ENCODE data around the gene CNTLN. TPM values are rescaled to one million over a fixed set of nuclear protein-coding genes. Genes with fewer than 3 reads are reported as not detected.

Gene CNTLN
- total and polyA plus RNA-seq, 2 experiments from 2014 or later = 2.9 to 4.3 TPM

DNA sequence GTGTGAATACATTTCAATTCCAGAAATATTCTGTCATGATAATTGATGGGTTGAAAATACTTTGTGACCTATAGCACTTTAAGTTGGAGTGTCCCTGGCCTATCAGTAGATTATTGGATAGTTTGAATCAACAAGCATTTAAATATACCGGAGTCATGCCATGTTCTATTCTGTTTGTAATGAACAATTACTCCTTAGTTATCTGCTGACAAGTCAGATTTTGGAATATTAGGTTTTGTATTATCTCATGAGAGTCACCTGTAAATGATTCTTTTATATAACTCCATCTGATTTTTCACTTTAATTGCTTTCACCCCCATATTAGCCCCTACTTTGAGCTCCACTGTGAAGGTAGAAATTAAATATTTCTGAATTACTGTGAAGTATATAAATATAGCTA, 351.6 kb downstream of the CNTLN start:
- H3K36me3 ChIP-seq = no peaks in the 10 kb centered on the region
- DNase-seq (ENCODE audit: low read depth in 1 of 2, low spot score in 1 of 2) = no peak
- no peaks in the 10 kb centered on the region for H3K4me1 ChIP-seq (ENCODE audit: low read depth)

DNA sequence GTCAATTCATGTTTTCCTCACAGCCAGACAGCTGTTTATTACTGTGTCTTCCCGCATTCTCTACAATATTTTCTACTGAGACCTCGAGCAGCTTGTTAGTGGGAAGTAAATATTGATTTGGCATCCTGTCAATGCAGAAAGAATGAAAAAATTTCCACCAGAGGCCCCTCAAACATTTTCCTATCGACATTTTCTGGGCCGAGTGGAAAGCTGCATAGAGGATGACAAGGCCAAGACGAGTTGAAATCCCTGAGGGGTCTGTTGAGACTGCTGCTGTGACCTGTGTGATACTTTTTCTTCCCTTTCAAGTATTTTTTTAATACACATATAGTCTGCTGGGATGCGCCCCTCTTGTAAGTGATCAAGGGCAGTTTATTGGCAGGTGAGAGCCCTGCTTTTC, 352.6 kb downstream of the CNTLN start:
- no peaks in the 10 kb centered on the region for H3K36me3 ChIP-seq
- H3K27me3 ChIP-seq = no peaks in the 10 kb centered on the region
- H3K4me3 ChIP-seq = no peak overlapping the region
- no peak for DNase-seq (ENCODE audit: low read depth in 1 of 2, low spot score in 1 of 2)
- TF ChIP-seq, protein P1, sequence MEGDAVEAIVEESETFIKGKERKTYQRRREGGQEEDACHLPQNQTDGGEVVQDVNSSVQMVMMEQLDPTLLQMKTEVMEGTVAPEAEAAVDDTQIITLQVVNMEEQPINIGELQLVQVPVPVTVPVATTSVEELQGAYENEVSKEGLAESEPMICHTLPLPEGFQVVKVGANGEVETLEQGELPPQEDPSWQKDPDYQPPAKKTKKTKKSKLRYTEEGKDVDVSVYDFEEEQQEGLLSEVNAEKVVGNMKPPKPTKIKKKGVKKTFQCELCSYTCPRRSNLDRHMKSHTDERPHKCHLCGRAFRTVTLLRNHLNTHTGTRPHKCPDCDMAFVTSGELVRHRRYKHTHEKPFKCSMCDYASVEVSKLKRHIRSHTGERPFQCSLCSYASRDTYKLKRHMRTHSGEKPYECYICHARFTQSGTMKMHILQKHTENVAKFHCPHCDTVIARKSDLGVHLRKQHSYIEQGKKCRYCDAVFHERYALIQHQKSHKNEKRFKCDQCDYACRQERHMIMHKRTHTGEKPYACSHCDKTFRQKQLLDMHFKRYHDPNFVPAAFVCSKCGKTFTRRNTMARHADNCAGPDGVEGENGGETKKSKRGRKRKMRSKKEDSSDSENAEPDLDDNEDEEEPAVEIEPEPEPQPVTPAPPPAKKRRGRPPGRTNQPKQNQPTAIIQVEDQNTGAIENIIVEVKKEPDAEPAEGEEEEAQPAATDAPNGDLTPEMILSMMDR (IDR thresholded peaks at IDR 0.05; ENCODE audit: low read depth, low read length) = no peak
- H3K9me3 ChIP-seq (ENCODE audit: low read depth) = no peaks in the 10 kb centered on the region
- no peak overlapping the region for H3K27ac ChIP-seq
- no peaks in the 10 kb centered on the region for H3K4me1 ChIP-seq (ENCODE audit: low read depth)

More for the DNA sequence above, 351.6 kb downstream of the CNTLN start:
- no peak overlapping the region for H3K27ac ChIP-seq
- TF ChIP-seq, protein P1 (IDR thresholded peaks at IDR 0.05; ENCODE audit: low read depth, low read length) = no peak
- H3K27me3 ChIP-seq = no peaks in the 10 kb centered on the region
- no peak overlapping the region for H3K4me3 ChIP-seq
- H3K9me3 ChIP-seq (ENCODE audit: low read depth) = no peaks in the 10 kb centered on the region

DNA sequence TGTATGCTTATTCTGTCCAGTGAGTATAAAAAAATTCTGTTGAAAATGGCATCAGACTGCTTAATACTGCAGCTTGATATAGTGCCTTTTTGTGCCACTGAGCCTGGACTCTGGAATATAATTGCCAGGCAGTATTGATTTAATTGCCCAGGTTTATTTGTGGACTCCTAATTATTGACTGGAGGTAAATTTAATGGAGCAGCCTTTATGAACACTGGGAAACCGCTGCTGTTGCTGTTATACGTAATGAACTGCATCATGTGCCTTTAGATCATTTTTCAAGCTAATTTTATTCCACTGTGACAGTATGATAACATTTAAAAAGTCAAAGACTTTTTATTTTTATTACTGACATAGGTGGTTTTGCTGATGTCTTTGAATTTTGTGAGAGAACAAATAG, 353.8 kb downstream of the CNTLN start:
- H3K27ac ChIP-seq = no peak overlapping the region
- no peak overlapping the region for H3K4me3 ChIP-seq
- no peaks in the 10 kb centered on the region for H3K9me3 ChIP-seq (ENCODE audit: low read depth)
- no peaks in the 10 kb centered on the region for H3K4me1 ChIP-seq (ENCODE audit: low read depth)
- H3K36me3 ChIP-seq = no peaks in the 10 kb centered on the region
- no peaks in the 10 kb centered on the region for H3K27me3 ChIP-seq
- TF ChIP-seq, protein P1 (IDR thresholded peaks at IDR 0.05; ENCODE audit: low read depth, low read length) = no peak
- DNase-seq (ENCODE audit: low read depth in 1 of 2, low spot score in 1 of 2) = no peak

DNA sequence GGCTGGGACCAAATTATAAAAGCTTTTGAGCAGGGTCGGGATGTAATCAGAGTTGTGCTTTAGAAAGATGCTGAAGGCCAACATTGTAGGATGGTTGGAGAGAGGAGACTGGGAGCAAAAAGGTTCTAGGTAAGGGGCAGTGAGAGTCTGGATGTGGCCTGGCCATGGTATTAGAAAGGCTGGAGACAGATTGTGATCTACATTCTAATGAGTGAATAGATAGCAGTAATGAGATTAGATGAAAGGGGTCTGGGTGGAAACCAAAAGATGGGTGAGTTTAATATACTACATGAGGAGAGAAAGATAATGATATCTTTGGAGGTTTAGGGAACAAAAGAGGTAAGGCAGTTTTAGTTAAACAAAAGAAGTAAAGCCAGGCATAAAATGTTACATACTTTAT, 355.3 kb downstream of the CNTLN start:
- H3K27me3 ChIP-seq = no peaks in the 10 kb centered on the region
- TF ChIP-seq, protein P1 (IDR thresholded peaks at IDR 0.05; ENCODE audit: low read depth, low read length) = no peak
- DNase-seq (ENCODE audit: low read depth in 1 of 2, low spot score in 1 of 2) = no peak
- H3K4me3 ChIP-seq = no peak overlapping the region
- no peaks in the 10 kb centered on the region for H3K9me3 ChIP-seq (ENCODE audit: low read depth)
- no peak overlapping the region for H3K27ac ChIP-seq
- no peaks in the 10 kb centered on the region for H3K4me1 ChIP-seq (ENCODE audit: low read depth)
- H3K36me3 ChIP-seq = no peaks in the 10 kb centered on the region

DNA sequence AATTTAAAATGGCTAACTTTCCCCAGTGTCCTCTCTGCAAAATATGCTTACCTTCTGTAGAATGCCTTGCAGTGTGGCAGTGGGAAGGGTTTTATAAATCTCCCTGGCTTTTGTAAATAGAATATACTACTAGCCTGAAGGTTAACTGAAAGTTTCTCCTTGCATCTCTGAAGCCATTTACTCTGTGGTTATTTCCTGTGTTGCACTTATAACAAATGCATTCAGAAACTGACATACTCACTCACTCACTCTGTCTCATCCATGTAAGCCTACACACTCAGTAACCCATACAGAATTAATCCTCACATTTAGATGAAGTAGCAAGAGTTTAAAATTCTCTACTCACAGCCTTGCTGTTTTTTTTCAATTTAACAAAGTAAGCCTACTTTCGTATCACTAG, 356.9 kb downstream of the CNTLN start:
- H3K27ac ChIP-seq = no peak overlapping the region
- TF ChIP-seq, protein P1 (IDR thresholded peaks at IDR 0.05; ENCODE audit: low read depth, low read length) = no peak
- no peaks in the 10 kb centered on the region for H3K36me3 ChIP-seq
- no peaks in the 10 kb centered on the region for H3K9me3 ChIP-seq (ENCODE audit: low read depth)
- no peak overlapping the region for H3K4me3 ChIP-seq
- no peak for DNase-seq (ENCODE audit: low read depth in 1 of 2, low spot score in 1 of 2)
- no peaks in the 10 kb centered on the region for H3K4me1 ChIP-seq (ENCODE audit: low read depth)
- H3K27me3 ChIP-seq = no peaks in the 10 kb centered on the region

DNA sequence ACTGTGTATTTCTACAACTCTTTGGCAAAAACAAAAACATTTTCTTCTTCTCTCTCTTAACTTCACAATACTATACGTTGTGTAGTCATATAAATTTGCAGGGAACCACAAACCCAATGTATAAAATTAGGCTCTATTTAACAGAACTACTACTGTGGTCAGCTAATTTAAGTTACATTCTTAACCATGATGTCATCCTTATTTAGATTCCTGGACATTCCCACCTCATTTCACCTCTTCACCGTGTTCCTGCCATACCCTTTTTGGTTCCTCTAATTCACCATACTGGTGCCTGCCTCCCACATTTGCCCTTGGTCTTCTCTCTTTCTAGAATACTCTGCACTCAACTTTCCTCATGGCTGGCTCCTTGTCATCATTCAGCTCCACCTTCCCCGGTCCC, 368.4 kb downstream of the CNTLN start:
- TF ChIP-seq, protein P1 (IDR thresholded peaks at IDR 0.05; ENCODE audit: low read depth, low read length) = no peak
- H3K9me3 ChIP-seq (ENCODE audit: low read depth) = no peaks in the 10 kb centered on the region

More for the DNA sequence above, 368.4 kb downstream of the CNTLN start:
- H3K36me3 ChIP-seq = no peaks in the 10 kb centered on the region
- no peaks in the 10 kb centered on the region for H3K4me1 ChIP-seq (ENCODE audit: low read depth)
- H3K27ac ChIP-seq = no peak overlapping the region
- DNase-seq (ENCODE audit: low read depth in 1 of 2, low spot score in 1 of 2) = no peak
- H3K4me3 ChIP-seq = no peak overlapping the region
- no peaks in the 10 kb centered on the region for H3K27me3 ChIP-seq

Measured in cardiac muscle cell (in vitro differentiated cells and primary cell).